Endodermal cell (in vitro differentiated cells): ENCODE data around the gene PYM1. TPM values are rescaled to one million over a fixed set of nuclear protein-coding genes. Genes with fewer than 3 reads are reported as not detected.

Experiments
- DNase-seq: peaks from one replicate; pipeline ENCODE4 v3.0.0-alpha.2; 2017
- H3K27ac ChIP-seq: 2 replicates; pipeline ENCODE4 v1.5.1; 2013; ENCODE audit warnings: mild to moderate bottlenecking, low read depth, low read length, moderate library complexity
- H3K27me3 ChIP-seq: 2 replicates; pipeline ENCODE4 v1.6.1; 2013; ENCODE audit warnings: mild to moderate bottlenecking, low read length, moderate library complexity; ENCODE audit not compliant: insufficient read depth, control insufficient read depth, poor library complexity, severe bottlenecking
- H3K36me3 ChIP-seq: 2 replicates; pipeline ENCODE4 v1.7.0; 2013; ENCODE audit warnings: mild to moderate bottlenecking, low read length, moderate library complexity; ENCODE audit not compliant: control insufficient read depth, insufficient read depth
- H3K4me1 ChIP-seq: one replicate; pipeline ENCODE4 v1.7.0; 2013; ENCODE audit warnings: low read length; ENCODE audit not compliant: control insufficient read depth, insufficient read depth
- H3K4me3 ChIP-seq: 2 replicates; pipeline ENCODE4 v1.5.1; 2013; ENCODE audit warnings: mild to moderate bottlenecking, low read length, moderate library complexity
- H3K9ac ChIP-seq: 2 replicates; pipeline ENCODE4 v1.6.1; 2013; ENCODE audit warnings: mild to moderate bottlenecking, low read length, moderate library complexity; ENCODE audit not compliant: poor library complexity, severe bottlenecking; ENCODE audit errors: extremely low read depth
- H3K9me3 ChIP-seq: 2 replicates; pipeline ENCODE4 v1.6.1; 2013; ENCODE audit warnings: mild to moderate bottlenecking, low read length, moderate library complexity; ENCODE audit not compliant: control insufficient read depth
- H3K27ac Mint-ChIP-seq: 2 replicates; pipeline ENCODE4 v1.8.0; 2020; ENCODE audit warnings: mixed read lengths
- H3K27me3 Mint-ChIP-seq: 2 replicates; pipeline ENCODE4 v1.8.0; 2021; ENCODE audit warnings: mild to moderate bottlenecking, mixed read lengths; ENCODE audit not compliant: insufficient read depth
- H3K36me3 Mint-ChIP-seq: 2 replicates; pipeline ENCODE4 v1.8.0; 2020; ENCODE audit warnings: low read depth, mixed read lengths
- H3K4me1 Mint-ChIP-seq: 2 replicates; pipeline ENCODE4 v1.8.0; 2020; ENCODE audit warnings: mixed read lengths
- H3K4me3 Mint-ChIP-seq: 2 replicates; pipeline ENCODE4 v1.8.0; 2020; ENCODE audit warnings: mild to moderate bottlenecking, moderate library complexity, mixed read lengths
- H3K9me3 Mint-ChIP-seq: 2 replicates; pipeline ENCODE4 v1.8.0; 2020; ENCODE audit warnings: mild to moderate bottlenecking, mixed read lengths
- WGBS, 2 experiments: methylation state at CpG; one replicate each; pipeline versions ENCODE4 v1.1.5 to v1.1.7; 2013; ENCODE audit warnings: missing lambda C conversion rate in 2 of 2, mixed read lengths in 1 of 2; ENCODE audit not compliant: insufficient coverage in 1 of 2, insufficient read length in 1 of 2; 5-methylcytosine and 5-hydroxymethylcytosine counted together
- total RNA-seq, 2 donors: library from RNA; stranded (reverse); fragmentation: NEBNext Ultra II Directional in 1 of 2; extraction: Animal tissue kit (Norgen Biotek cat#: 25700) in 1 of 2; gene quantifications; 2 replicates in 1 of 2; 3 replicates in 1 of 2; pipeline ENCODE4 v1.2.1, GENCODE V29; 2021
- TF ChIP-seq, protein P1 (sequence below): fragments of 200-600 bp; sonication (generic); conservative IDR thresholded peaks from 2 replicates; pipeline ENCODE4 v1.5.0; 2021; ENCODE audit warnings: antibody characterized with exemption, mild to moderate bottlenecking

The PYM1 gene
- total RNA-seq, 2 donors from 2014 or later = 76.1 to 79.4 TPM

DNA sequence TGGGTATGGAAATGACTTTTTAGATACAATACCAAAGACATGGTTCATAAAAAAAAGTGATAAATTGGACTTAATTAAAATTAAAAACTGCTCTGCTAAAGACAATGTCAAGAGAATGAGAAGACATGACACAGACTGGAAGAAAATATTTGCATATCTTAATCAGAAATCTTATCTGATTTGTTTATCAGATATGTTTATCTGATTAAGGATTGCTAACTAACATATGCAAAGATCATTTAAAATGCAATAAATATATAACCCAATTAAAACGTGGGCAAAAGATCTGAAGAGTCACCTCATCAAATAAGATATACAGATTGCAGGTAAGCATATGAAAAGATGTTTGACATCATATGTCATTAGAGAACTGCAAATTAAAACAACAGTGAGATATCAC is 75.0 kb downstream of the PYM1 start:
- peaks cover 8% of the 10 kb centered on the region for H3K27me3 Mint-ChIP-seq
- Histone ChIP-seq H3K9me3 (no peaks in the 10 kb centered on the region), H3K4me1 (peaks cover 8% of the 10 kb centered on the region), H3K4me3 (no peak overlapping the region), H3K36me3 (no peaks in the 10 kb centered on the region), H3K9ac (no peak overlapping the region), H3K27me3 (no peaks in the 10 kb centered on the region), H3K27ac (no peak overlapping the region)
- WGBS, 2 experiments = 100% methylated on average over 1 of the region's 1 CpG; no CpG with 5 or more reads in 1 of the 2 experiments
- no peak overlapping the region for H3K27ac Mint-ChIP-seq
- TF ChIP-seq, protein P1, sequence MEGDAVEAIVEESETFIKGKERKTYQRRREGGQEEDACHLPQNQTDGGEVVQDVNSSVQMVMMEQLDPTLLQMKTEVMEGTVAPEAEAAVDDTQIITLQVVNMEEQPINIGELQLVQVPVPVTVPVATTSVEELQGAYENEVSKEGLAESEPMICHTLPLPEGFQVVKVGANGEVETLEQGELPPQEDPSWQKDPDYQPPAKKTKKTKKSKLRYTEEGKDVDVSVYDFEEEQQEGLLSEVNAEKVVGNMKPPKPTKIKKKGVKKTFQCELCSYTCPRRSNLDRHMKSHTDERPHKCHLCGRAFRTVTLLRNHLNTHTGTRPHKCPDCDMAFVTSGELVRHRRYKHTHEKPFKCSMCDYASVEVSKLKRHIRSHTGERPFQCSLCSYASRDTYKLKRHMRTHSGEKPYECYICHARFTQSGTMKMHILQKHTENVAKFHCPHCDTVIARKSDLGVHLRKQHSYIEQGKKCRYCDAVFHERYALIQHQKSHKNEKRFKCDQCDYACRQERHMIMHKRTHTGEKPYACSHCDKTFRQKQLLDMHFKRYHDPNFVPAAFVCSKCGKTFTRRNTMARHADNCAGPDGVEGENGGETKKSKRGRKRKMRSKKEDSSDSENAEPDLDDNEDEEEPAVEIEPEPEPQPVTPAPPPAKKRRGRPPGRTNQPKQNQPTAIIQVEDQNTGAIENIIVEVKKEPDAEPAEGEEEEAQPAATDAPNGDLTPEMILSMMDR = no peak
- no peaks in the 10 kb centered on the region for H3K36me3 Mint-ChIP-seq
- no peaks in the 10 kb centered on the region for H3K9me3 Mint-ChIP-seq
- peaks cover 9% of the 10 kb centered on the region for H3K4me1 Mint-ChIP-seq
- no peak overlapping the region for H3K4me3 Mint-ChIP-seq
- DNase-seq = no peak

Other genes starting within 250 kb of the PYM1 start
- 100 to 1,000 TPM; 106 to 122 TPM for gene ITGA7, start 220.0 kb downstream of the PYM1 start, total RNA-seq
- 100 to 1,000 TPM in 1 of 2 donors, 10 to 100 TPM in 1; 95.1 to 102 TPM for gene BLOC1S1, start 211.8 kb downstream of the PYM1 start, total RNA-seq
- 1 to 10 TPM; 4.1 to 7.4 TPM for gene RDH5, start 207.5 kb downstream of the PYM1 start, total RNA-seq
- 1,000 to 10,000 TPM in 1 of 2 donors, 100 to 1,000 TPM in 1; 879 to 1,041 TPM for gene CD63, start 198.9 kb downstream of the PYM1 start, total RNA-seq
- gene GDF11, start 184.8 kb downstream of the PYM1 start, total RNA-seq = 10 to 100 TPM; 29.8 to 33.0 TPM
- 100 to 1,000 TPM in 1 of 2 donors, 10 to 100 TPM in 1; 95.7 to 119 TPM for gene SARNP, start 110.2 kb downstream of the PYM1 start, total RNA-seq
- gene ORMDL2, start 109.9 kb downstream of the PYM1 start, total RNA-seq = 10 to 100 TPM; 43.7 to 57.1 TPM
- 10 to 100 TPM; 33.2 to 50.9 TPM for gene DNAJC14, start 98.3 kb downstream of the PYM1 start, total RNA-seq
- gene MMP19, start 85.0 kb downstream of the PYM1 start, total RNA-seq = 1 to 10 TPM in 1 of 2 donors, under 1 TPM in 1; 0.40 to 2.1 TPM
- 10 to 100 TPM; 10.2 to 11.1 TPM for gene DGKA, start 3.3 kb upstream of the PYM1 start, total RNA-seq
- 10 to 100 TPM; 17.2 to 20.8 TPM for gene PMEL, start 38.1 kb upstream of the PYM1 start, total RNA-seq
- 10 to 100 TPM; 60.8 to 69.8 TPM for gene CDK2, start 38.9 kb upstream of the PYM1 start, total RNA-seq
- gene RAB5B, start 46.2 kb upstream of the PYM1 start, total RNA-seq = 10 to 100 TPM; 91.3 to 95.5 TPM
- 10 to 100 TPM; 23.2 to 27.5 TPM for gene SUOX, start 69.4 kb upstream of the PYM1 start, total RNA-seq
- gene IKZF4, start 93.1 kb upstream of the PYM1 start, total RNA-seq = 10 to 100 TPM in 1 of 2 donors, 1 to 10 TPM in 1; 9.8 to 10.2 TPM
- gene RPS26, start 114.0 kb upstream of the PYM1 start, total RNA-seq = 10 to 100 TPM; 35.8 to 58.6 TPM
- gene ERBB3, start 152.3 kb upstream of the PYM1 start, total RNA-seq = 10 to 100 TPM; 45.7 to 51.8 TPM
- 100 to 1,000 TPM; 128 to 161 TPM for gene PA2G4, start 176.7 kb upstream of the PYM1 start, total RNA-seq
- gene RPL41, start 188.7 kb upstream of the PYM1 start, total RNA-seq = 1,000 to 10,000 TPM; 4,305 to 4,379 TPM
- 1 to 10 TPM; 7.9 to 9.1 TPM for gene ZC3H10, start 190.4 kb upstream of the PYM1 start, total RNA-seq
- 100 to 1,000 TPM in 1 of 2 donors, 10 to 100 TPM in 1; 97.0 to 118 TPM for gene ESYT1, start 200.4 kb upstream of the PYM1 start, total RNA-seq
- 100 to 1,000 TPM; 153 to 191 TPM for gene MYL6B, start 224.7 kb upstream of the PYM1 start, total RNA-seq
- gene MYL6, start 230.5 kb upstream of the PYM1 start, total RNA-seq = 1,000 to 10,000 TPM; 1,640 to 1,647 TPM